Measurements from ENCODE around the gene GLRA3. TPM values are rescaled to one million over a fixed set of nuclear protein-coding genes. Genes with fewer than 3 reads are reported as not detected.

The GLRA3 gene
- total RNA-seq, 1 donor from 2014 or later, result not detected

- no peak for DNase-seq (ENCODE audit: low spot score)
Observed at GRCh38 chr4:174595141-174595929, 233.7 kb downstream of the GLRA3 start.

GRCh38 chr4:174593701-174594100 lies 235.3 kb downstream of the GLRA3 start:
- no peak for DNase-seq (ENCODE audit: low spot score)

GRCh38 chr4:174592985-174593335 lies 236.1 kb downstream of the GLRA3 start:
- DNase-seq (ENCODE audit: low spot score), result no peak

- no peak for DNase-seq (ENCODE audit: low spot score)
Observed at GRCh38 chr4:174592256-174592984, 236.6 kb downstream of the GLRA3 start.

- no peak for DNase-seq (ENCODE audit: low spot score)
Observed at GRCh38 chr4:174591243-174592021, 237.6 kb downstream of the GLRA3 start.

- no peak for DNase-seq (ENCODE audit: low spot score)
Observed at GRCh38 chr4:174590336-174590735, 238.7 kb downstream of the GLRA3 start.

Other genes with a start within 250 kb of the GLRA3 start
- gene ADAM29, start 89.1 kb upstream of the GLRA3 start, total RNA-seq, result not detected